HG02852 (cell line): ENCODE results near the gene TAF4.
"Not testable (repeated sequence)": the region's sequence is repeated elsewhere in the genome, so short reads cannot be mapped to it uniquely, and the experiment has no call there.

Experiments
- ATAC-seq: cut with Tn5 transposase; IDR thresholded peaks from one replicate; pipeline ENCODE4 v1.9.1; 2021; ENCODE audit warnings: mild to moderate bottlenecking, moderate library complexity; ENCODE audit not compliant: unreplicated experiment

Gene TAF4

GRCh38 chr20:61980647-61981583 is 84.8 kb downstream of the TAF4 start:
- ATAC-seq = no peak

DNA sequence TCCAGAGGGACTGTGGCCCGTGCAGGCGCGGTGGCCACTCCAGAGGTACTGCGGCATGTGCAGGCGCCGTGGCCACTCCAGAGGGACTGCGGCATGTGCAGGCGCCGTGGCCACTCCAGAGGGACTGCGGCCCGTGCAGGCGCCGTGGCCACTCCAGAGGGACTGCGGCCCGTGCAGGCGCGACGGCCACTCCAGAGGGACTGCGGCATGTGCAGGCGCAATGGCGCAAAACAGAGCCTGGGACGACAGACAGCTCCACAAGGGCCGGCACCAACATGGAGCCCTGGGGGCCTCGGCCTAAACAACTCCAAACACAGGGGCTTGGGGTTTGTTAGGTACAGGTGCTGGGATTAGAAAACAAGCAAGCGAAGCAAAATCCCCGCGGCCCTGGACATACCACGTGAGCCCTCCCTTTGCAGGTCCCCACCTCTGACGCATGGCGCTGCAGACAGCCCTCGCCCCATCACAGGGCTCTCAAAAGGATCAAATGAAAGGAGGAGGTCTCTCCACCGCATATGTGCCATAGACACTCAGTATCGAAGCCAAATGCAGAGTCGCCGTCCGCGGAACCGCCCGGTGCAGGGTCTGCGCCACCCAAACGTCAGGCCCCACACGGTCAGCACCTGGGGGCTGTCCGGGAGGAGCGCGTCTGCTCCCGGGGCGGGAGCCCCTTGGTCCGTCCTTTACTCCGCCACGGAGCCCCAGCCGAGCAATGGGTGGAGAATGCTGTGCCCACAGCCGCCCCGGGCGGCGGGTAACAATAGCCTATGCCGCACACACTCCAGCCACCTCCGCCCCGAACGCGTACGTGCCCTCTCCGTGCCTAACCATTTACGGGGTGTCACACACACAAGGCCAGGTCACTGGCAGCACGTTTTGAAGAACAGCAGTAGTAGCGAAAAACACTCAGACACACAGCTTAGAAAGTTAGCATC is 85.7 kb downstream of the TAF4 start:
- ATAC-seq = no peak

GRCh38 chr20:61979090-61979489 is 86.6 kb downstream of the TAF4 start:
- ATAC-seq = no peak

- no peak for ATAC-seq
Observed at GRCh38 chr20:61978491-61978890, 87.2 kb downstream of the TAF4 start.

GRCh38 chr20:61977419-61977786 is 88.3 kb downstream of the TAF4 start:
- no peak for ATAC-seq

DNA sequence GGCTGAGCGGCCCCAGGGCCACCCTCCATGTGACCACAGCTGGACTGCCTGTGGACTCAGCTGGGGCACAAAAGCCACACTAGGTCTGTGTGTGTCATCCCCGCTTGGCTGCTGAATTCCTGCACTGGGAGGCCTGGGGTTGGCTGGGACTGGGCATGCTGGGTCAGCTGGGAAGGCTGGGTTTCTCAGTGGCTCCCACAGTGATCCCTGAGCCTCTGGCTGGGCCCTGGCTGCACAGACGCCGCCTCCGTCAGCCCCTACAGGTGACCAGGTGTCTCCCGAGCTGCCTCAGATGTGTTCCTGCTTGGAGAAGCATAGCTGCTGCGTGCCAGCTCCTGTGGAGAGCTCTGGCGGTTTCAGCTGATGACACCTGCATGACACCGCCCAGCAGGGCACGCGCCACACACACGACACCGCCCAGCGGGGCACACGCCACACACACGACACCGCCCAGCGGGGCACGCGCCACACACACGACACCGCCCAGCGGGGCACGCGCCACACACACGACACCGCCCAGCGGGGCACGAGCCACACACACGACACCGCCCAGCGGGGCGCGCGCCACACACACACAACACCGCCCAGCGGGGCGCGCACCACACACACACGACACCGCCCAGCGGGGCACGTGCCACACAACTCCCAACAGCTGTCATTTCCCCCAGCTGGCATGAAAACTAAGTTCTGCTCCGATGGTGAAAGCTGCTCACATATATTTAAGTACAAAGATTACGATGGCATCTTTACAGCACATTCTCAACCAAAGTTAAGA is 88.8 kb downstream of the TAF4 start:
- no peak for ATAC-seq

- no peak for ATAC-seq
Observed at GRCh38 chr20:61976263-61976643, 89.4 kb downstream of the TAF4 start.

- ATAC-seq = no peak
Observed at GRCh38 chr20:61975407-61976129, 90.1 kb downstream of the TAF4 start.

GRCh38 chr20:61974357-61974665 is 91.4 kb downstream of the TAF4 start:
- ATAC-seq = no peak

DNA sequence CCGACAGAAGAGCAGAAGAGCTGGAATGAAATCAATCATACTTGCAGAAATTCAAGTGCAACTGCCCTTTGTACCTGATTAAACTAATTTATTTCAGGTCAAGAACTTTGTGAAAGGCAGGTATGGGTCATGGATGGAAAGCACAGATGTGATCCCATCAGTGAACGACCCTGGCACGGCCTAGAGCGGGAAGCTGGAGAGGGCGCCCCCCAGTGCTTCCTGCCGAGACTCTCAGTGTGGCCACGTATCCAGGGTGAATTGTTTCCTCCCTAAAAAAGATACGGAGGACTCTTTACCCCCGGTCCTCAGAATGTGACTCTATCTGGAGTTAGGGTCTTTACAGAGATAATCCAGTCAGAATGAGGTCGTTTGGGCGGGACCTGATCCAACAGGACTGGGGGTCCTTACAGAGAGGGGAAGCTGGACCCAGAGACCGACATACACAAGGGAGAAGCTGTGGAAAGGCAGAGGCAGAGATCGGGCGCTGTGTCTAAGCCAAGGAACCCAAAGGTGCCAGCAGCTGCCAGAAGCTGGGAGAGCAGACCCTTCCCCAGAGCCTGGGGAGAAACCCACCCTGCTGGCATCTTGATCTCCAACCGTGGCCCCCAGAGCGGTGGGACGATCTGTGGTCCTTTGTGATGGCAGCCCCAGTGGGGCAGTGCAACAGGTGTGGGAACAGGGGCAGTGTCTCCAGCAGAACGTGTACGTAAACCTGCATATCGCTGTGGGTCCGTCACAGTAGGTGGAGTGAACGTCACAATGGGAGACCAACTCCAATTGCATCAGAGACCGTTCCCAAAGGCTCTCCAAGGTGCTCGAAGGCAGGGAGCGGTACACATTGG is 91.9 kb downstream of the TAF4 start:
- no peak for ATAC-seq

DNA sequence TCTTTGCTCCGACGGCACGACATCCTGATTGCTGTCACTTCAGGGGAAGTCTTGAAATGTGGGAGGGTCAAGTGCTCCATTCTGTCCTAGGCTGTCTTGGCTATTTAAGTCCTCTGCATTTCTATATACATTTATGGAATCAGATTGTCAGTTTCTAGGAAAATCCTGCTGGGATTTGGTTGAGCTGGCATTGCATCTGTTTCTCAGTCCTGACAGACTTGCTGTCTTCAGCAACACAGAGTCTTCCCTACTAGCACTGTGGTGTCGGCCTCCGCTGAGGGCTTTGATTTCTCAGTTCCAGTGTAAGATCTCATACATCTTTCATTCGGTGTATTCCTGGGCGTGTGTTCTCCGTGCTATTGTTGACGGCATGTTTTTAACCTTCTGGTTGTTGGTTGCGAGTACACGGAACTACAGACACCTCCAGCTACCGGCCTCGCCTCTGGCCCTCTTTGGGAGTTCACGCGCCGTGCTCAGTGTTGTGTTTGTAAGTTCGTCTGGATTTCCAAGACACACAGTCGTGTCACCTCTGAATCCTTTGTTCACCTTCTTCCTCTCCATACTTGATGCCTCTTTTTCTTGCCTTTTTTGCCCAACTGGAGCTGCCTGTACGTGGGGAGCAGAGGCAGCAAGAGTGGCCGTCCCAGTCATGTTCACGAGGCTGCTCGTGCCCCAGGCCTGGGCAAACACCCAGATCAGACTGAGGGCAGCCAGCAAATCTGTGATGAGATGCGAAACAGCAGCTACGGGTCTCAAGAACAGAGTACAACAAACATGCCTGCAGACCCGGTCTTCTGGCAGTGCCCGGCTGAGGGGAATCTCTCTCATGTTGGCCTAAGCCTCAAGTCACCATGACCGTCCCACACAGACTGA is 92.8 kb downstream of the TAF4 start:
- no peak for ATAC-seq

- not testable (repeated sequence) for ATAC-seq
Observed at GRCh38 chr20:61971595-61971994, 94.1 kb downstream of the TAF4 start.

DNA sequence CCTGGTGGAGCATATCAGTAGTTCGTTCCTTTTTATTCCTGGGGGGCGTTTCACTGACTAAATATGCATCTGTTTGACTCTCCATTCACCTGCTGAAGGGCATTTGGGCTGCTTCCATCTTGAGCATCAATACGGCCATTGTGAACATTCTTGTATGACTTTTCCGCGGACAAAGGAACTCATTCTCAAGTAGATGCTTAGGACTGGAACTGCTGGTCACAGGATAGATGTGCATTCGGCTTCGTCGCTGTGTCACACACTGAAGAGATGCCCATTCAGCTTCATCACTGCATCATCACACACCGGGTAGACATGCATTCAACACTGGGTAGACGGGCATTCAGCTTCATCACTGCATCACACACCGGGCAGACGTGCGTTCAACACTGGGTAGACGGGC is 95.3 kb downstream of the TAF4 start:
- ATAC-seq = no peak

DNA sequence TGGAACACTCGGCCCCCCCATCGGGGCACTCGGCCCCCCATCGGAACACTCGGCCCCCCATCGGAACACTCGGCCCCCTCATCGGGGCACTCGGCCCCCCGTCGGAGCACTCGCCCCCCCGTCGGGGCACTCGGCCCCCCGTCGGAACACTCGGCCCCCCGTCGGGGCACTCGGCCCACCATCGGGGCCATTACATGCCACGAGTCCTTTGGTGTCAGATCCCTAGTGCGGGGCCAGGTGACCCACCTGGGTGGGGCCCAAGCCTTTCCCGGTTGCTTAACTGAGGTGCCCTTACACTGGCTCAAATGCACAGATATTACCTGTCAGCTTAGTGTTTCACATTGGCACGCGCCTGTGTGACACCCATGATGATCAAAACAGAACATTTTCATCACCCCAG is 95.9 kb downstream of the TAF4 start:
- no peak for ATAC-seq

DNA sequence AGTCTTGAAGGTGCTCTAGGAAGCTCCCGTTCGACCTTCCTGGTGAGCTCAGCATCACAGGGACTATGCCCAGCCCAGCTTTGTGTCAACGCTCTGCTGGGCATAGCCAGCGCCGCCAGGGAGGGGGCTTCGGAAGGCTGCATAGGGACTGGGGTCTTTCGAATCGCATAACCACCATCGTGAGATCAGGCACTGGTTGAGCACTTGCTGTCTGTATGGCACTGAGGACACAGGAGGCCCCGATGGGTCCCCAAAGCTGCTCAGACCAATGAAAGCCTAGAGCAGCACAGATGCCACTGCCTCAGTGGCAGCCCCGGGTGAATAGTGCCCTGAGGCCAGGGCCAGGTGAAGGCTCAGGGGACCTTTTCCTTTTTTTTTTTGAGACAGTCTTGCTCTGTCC is 96.7 kb downstream of the TAF4 start:
- ATAC-seq = no peak

GRCh38 chr20:61968036-61968810 is 97.5 kb downstream of the TAF4 start:
- no peak for ATAC-seq

DNA sequence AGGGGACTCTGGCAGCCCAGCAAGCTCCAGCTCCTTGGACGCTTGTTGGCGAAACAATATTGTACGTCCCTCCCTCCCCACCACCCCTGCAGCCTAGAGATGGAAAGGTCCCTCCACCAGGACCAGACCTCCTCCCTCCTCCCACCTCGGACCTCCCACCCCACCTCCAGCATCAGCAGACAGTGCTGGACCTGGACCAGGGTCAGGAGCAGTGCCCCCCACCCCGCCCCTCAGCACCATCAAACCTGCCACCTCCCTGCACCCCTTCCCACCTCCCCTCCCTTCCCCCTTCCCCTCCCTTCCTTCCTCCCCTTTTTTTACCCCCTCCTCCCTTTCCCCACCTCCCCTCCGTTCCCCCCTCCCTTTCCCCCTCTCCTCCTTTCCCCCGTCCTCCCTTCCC is 98.4 kb downstream of the TAF4 start:
- no peak for ATAC-seq
